Right renal cortex interstitium (tissue), 3 donors: ENCODE results near the gene MORF4L2. TPM values are rescaled to one million over a fixed set of nuclear protein-coding genes. Genes with fewer than 3 reads are reported as not detected.

ENCODE experiments used
- DNase-seq, 3 donors: peaks; one replicate each; pipeline ENCODE4 v3.0.0-alpha.2; 2013; ENCODE audit warnings: low read depth in 3 of 3, low spot score in 2 of 3
- polyA plus RNA-seq, 3 donors: library from polyadenylated mRNA; unstranded; fragments of 120-200 nt; gene quantifications; one replicate each; pipeline ENCODE4 v1.2.1, GENCODE V29; 2013; ENCODE audit not compliant: insufficient read length in 3 of 3

MORF4L2 gene
- polyA plus RNA-seq, 3 donors: 326 to 343 (median 341) TPM

DNA sequence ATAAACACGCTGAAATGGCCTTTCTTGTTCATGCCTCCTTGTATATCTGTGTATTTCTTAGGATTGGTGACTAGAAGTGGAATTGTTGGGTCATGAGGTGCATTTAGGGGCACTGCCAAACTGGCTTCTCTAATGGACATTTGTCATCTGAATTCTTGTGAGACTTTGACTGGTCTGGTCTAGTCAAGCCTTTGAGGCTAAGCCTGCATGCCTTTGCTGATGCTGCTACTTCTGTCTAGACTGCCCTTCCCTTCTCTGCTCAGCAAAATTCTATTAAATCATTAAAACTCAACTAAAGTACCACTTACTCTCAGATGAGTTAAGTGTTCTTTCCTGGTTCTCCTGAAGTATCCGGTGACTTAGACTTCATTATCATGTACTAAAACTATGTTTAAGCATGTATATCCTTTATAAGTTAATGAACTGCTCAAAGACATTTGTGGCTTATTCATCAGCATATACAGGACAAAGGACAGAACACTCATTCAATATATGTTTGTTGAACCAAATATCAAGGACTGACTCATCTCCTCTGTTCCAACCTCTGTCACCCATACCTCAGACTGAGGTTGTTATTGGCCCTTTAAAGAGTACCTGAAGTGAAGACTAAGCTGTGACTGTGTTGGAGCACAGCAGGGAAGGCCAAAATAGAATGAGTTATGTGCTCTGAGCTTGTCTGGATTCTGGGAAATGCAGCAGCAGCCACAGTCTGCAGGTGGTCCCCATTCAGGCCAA is 48.7 kb downstream of the MORF4L2 start:
- DNase-seq: no peak

DNA sequence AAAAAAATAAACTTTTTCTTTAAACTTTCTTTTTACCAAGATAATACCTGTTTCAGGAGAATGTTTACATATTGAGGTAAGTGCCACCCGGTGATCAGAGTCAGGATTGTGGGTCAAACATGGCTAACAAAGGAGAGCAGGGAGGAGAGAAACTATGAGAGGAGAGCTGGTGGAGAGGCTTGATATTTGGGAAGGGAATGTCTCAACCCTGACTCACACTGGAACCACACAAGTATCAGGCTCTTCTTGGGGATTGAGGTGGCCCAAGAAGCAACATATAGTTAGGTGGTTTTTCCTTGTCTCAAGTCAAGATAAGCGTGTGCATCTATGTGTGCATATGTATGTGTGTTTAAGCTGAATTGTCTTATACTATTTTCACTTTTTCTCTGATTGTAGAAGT is 51.1 kb downstream of the MORF4L2 start:
- no peak for DNase-seq

DNA sequence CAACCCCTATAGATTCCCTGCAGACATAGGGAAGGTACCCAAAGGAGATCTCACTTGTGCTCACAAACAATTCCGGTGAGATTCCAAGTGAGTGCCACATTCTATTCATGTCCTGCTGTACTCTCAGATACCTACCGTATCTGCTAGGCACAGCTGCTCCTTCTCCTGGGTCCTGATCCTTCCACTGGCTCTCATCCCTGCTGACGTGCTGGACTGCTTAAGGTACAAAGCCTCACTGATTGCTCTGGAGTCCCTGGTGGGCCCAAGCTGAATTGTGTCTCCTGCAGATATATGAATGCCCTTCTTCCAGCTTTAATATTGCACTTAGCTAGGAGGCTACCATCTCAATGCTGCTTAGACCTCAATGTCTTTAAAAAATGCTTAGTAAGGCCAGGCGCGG is 55.4 kb downstream of the MORF4L2 start:
- DNase-seq: no peak

DNA sequence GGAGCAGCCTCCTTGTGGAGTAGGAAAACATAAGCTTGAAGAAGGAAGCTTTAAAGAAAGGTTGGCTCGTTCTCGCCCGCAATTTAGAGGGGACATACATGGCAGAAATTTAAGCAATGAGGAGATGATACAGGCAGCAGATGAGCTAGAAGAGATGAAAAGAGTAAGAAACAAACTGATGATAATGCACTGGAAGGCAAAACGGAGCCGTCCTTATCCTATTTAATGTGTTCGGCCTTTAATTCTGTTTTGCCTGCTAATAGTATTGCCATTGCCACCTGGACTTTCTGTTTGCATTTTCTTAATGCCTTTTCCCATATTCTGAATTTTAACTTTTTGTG is 56.4 kb downstream of the MORF4L2 start:
- DNase-seq: no peak

DNA sequence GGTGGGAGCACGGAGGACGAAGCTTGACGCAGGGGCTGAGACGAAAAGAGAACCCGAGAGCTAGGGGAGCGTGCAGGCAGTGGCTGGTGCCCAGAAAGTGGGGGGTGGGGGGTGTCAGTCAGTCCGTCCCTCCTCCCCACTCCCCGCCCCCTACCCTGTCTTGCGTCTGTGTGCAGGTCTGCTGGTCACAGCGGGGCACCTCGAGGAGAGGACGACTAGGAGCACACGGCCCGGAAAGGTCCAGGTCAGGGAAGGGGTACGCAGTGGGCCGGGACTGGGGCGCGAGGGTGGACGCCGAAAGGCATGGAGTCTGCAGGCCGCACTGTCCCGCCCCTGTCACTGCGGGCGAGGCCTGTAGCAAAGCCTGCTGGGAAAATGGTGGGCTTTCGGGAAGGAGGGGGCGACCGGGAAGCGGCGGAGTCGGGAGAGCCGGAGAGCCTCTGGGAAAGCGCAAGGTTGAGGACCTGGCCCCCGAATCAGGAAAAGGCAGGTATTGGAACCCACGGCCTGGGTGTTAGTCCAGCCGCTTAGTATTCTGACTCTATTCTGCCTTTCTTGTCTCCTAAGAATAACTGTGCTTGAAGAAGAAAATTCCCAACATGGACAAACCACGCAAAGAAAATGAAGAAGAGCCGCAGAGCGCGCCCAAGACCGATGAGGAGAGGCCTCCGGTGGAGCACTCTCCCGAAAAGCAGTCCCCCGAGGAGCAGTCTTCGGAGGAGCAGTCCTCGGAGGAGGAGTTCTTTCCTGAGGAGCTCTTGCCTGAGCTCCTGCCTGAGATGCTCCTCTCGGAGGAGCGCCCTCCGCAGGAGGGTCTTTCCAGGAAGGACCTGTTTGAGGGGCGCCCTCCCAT is 57.0 kb downstream of the MORF4L2 start:
- DNase-seq: peak in 2 of 3 donors; percentile 53 to 61

GRCh38 chrX:103628386-103629317 is 57.8 kb downstream of the MORF4L2 start, which contains the start of gene TCEAL1:
Gene TCEAL1, plus strand, starts transcription at chrX:103628975. Its CDS starts 942 bp downstream, at chrX:103629917.
- DNase-seq: peak in 2 of 3 donors; percentile 49 to 58

GRCh38 chrX:103626855-103627254 is 59.6 kb downstream of the MORF4L2 start:
- DNase-seq: no peak

Other genes starting within 250 kb of the MORF4L2 start
- 1 to 10 TPM; 2.1 to 3.0 (median 2.2) TPM for gene RAB40A, start 167.2 kb downstream of the MORF4L2 start, polyA plus RNA-seq
- gene TCEAL4, start 101.2 kb downstream of the MORF4L2 start, polyA plus RNA-seq: 100 to 1,000 TPM; 192 to 231 (median 197) TPM
- gene TCEAL3, start 78.7 kb downstream of the MORF4L2 start, polyA plus RNA-seq: 10 to 100 TPM; 35.3 to 41.6 (median 37.5) TPM
- 10 to 100 TPM; 30.0 to 32.2 (median 30.8) TPM for gene TCEAL1, start 57.7 kb downstream of the MORF4L2 start, polyA plus RNA-seq
- 1 to 10 TPM; 1.1 to 1.5 (median 1.5) TPM for gene TMEM31, start 24.2 kb upstream of the MORF4L2 start, polyA plus RNA-seq
- 1 to 10 TPM; 3.5 to 6.1 (median 5.9) TPM for gene PLP1, start 90.1 kb upstream of the MORF4L2 start, polyA plus RNA-seq
- gene RAB9B, start 145.6 kb upstream of the MORF4L2 start, polyA plus RNA-seq: 1 to 10 TPM; 2.4 to 2.7 (median 2.5) TPM